ENCODE results near the gene WDR7.
A peak's percentile ranks its signal among the peaks of the same experiment; 100 is the strongest.

The WDR7 gene

DNA sequence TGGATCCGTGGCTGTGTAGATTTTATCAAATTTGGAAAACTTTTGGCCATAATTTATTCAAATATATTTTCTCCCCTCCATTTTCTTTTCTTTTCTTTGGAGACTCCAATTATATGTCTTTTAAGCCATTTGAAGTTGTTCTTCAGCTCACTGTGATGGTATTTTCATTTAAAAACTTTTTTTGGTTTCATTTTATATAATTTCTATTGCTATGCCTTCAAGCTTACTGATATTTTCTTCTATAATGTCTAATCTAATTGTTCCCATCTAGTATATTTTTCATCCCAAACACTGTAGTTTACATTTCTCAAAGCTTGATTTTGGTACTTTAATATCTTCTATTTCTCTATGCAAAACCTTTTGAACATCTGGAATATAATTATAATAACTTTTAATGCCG lies 72.5 kb downstream of the WDR7 start:
- no peak for DNase-seq

DNA sequence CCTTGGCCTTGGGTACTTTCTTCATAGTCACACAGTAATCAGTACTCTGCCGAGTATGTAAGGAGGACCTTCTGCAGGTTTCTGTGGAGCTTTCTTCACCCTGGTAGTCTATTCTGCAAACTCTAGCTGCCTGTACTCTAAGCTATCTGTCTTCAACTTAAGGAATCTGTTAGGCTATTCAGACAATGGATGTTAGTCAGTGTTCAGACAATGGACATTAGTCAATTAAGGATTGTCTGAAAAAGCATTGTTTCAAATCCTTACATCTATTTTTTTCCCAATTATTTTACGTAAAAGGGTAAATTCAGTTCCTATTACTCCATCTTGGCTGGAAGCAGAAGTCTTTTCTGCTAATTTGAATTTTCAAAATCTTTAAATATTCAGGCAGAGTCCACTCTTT lies 75.7 kb downstream of the WDR7 start:
- DNase-seq, result no peak

- peak; percentile 70 for DNase-seq
Observed at GRCh38 chr18:56727399-56727798, 76.2 kb downstream of the WDR7 start.

DNA sequence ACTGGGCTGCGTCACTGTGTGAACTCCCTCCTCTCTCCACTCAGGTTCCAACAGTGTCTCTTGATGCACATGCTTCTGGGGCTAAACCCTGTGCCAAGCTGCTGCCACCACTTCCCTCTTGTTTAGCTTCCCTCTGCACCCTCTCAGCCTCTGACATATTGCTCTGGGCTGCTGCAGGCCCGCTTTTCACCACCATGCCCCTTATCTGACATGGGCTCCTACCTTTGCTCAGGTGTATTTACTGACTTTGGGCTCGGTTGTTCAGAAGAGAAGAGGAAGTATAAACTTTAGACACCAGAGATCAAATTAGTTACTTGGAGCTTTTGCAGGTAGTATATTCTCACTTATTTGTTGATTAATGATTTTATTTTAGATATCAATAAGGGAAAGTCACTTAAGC lies 77.6 kb downstream of the WDR7 start:
- DNase-seq, result no peak

GRCh38 chr18:56738184-56738583 lies 87.0 kb downstream of the WDR7 start:
- DNase-seq, result no peak

DNA sequence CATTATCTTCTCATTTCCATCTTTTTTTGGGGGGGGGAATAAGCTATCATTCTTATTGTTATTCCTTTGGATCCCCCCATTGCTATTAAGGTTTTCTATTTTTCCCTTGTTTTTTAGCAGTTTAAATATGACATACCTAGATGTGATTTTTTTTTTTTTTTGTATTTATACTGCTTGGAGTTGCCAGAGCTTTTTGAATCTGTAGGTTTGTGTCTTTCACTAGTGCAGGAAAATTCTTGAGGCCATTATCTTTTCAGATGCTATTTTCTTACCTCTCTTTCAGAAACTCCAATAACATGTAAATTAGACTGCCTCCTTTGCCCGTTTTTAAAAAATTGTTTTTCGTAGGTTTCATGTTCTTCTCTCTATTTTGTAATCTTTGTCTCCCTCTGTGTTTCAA lies 88.6 kb downstream of the WDR7 start:
- no peak for DNase-seq

DNA sequence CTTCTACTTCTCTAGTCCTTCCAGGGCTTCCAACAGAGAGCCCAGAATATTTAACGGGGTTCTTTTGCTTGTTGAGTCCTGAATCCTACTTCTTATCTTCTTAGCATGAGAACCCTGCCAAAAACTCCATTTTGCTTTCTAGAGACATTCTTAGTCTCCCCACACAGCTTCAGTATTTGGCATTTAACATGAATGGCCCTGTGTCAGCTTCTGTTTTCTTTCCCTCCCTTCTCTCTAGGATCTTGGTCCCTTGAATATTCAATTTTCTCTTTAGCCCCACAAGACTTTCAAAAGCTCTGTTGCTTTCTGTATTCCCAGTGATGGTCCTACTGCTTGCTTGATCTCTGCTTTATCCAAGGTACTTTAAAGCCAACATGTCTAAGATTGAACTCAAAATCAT lies 89.5 kb downstream of the WDR7 start:
- no peak for DNase-seq

DNA sequence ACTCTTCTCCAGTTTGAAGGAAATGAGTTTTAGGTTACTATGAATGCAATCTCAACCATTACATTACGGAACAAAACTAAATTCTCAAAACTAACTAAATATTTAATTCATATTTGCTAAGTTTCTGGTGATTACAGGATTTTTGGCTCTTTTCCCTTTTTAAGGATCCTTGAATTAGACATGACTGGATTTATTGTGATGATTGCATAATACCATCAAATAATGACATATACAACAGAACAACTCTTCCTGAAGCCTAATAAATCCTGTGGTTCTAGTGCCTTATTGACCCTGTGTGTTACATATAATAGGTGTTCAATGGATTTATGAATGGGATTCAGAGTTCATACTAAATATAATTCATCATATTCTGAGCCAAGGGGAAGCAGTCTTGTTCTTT lies 90.5 kb downstream of the WDR7 start:
- DNase-seq, result no peak

DNA sequence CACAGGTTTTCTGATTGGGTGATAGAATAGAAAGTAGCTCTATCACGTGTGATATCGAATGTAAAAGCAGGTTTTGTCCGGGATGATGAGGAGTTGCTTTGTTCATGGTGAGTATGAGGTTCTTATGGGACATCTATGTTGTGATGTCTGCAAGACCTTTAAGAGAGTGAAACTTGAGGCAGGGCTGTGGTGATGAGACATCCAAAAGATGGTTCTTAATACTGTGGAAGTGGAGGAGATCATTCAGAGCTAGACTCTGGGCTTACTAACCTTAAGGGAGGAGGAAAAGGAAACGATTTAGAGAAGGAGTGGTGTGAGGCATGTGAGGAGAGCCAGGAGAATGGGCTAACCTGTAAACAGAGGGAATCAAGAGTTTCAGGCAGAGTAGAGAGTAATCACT lies 92.0 kb downstream of the WDR7 start:
- no peak for DNase-seq

- no peak for DNase-seq
Observed at GRCh38 chr18:56747032-56747658, 96.0 kb downstream of the WDR7 start.

DNA sequence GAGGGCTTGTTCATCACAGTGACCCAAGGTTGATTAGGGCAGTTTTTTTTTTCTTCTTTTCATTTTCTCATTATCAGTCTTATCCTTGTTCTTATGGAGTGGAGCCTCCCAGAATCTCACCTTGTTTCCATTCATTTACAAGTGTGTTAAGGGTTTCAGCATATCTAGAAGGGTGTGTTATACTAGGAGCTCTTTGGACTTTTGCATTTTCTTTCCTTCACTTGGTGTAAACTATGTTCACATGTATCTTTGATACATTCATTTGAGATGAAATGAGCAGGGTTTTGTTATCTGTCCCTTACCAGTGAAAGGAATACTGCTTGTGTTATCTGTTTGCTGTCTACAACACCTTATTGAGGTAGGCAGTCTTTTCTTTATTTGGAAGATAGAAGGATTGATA lies 96.7 kb downstream of the WDR7 start:
- no peak for DNase-seq

DNA sequence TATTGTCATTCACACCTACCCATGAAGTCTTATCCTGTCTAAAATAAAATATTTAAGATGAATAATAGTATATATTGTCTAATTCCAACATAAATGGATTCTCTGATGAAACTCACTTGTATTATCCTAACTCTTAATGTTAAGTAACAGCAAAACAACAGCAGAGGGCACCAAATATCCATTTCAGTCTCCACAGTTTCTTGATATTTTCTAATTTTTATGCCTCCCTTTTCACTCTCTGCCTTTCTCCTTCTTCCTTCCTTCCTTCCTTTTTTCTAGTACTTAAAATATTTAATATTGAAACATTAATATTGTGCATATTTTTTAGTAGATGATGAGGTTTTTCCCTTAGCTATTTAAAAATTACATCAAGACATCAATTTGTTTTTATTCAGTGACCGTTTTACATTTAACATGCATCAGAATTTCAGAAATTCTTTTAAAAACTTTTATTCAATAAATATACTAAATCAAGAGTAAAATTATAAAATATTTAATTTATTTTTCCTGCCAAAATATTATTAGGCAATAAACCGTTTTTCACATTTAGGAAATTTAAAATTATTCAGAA lies 97.6 kb downstream of the WDR7 start:
- DNase-seq, result no peak

DNA sequence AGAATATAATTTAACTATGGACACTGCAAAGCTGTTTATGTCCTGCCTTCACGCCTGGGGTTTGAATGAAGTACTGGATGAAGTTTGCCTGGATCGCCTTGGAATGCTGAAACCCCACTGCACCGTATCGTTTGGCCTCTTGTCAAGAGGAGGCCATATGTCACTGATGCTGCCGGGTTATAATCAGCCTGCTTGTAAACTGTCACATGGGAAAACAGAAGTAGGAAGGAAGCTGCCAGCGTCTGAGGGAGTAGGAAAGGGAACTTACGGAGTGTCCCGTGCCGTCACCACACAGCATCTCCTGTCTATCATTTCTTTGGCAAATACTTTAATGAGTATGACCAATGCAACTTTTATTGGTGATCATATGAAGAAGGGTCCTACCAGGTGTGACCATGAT lies 105.8 kb downstream of the WDR7 start:
- DNase-seq, result no peak

- DNase-seq, result no peak
Observed at GRCh38 chr18:56770097-56770496, 118.9 kb downstream of the WDR7 start.

- no peak for DNase-seq
Observed at GRCh38 chr18:56770873-56771272, 119.7 kb downstream of the WDR7 start.

DNA sequence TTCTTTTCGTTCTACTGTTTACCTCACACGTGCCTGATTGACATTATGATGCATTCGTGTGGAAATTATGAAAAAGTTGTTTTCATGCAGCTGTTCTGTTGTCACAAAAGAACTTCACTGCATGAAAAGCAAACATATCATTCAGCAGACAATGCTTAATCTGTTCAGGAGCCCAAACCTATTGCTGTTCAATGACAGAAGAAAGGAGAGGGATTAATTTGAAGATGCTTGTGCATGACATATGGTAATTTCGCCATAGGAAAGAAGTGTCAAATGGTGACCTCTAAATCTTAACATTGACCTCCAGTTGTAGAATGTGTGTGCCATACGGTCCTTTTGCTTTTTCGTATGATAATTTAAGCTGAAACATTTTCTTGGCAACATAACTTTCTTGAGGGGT lies 124.5 kb downstream of the WDR7 start:
- DNase-seq, result no peak

- DNase-seq, result no peak
Observed at GRCh38 chr18:56787390-56787789, 136.2 kb downstream of the WDR7 start.

DNA sequence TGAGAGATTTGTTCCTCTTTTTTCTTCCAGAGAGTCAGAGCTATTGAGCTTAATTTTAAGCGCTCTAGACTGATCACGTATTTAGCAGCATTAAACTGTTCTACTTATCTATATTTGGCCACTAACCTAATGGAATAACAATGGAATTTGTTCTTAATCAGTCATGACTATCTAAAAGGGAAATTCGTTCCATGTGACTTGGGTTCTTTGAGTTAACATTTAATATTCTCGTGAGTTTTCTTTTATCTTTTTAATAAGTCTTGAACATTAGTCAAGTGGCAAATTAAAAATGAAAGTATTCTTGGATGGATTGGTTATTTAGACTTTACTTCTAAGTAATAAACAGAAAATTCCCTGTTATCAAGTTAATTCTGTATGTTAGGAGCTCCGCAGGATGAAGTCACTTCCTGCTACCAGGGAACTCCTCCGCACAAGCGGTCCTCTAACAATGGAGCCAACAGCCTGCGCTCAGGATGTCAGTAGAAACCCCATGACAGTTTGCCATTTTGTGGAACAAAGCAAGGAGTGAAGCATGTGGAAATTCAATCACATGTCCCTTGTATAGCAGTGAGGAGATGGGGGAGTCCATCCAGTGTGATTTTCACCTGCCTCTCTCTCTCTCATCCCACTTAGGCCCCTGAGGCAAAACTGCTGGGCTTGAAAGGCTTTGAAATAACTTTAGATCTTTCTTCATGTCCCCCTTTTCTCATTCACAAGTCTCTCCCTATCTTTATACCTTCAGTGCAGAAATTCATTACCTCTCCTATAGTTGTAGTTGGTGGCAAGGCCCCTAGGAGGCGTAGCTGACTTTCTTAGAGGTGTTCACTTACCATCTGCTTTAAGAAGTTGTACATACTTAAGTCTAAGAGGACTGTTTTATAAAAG lies 138.1 kb downstream of the WDR7 start:
- peak; percentile 43 for DNase-seq

DNA sequence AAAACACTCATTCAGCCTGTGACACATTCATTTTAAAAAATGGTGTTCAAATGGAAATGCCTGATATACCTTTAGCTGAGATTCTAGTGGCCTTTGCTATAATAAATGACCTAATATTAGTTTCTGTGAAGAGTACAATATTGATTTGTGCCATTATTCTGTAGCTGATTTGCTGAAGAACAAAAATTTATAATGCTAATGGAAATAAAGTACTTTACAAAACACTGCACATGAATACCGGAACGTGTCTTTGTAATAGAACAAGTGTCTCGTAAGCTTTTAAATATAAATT lies 138.7 kb downstream of the WDR7 start:
- DNase-seq, result no peak

DNA sequence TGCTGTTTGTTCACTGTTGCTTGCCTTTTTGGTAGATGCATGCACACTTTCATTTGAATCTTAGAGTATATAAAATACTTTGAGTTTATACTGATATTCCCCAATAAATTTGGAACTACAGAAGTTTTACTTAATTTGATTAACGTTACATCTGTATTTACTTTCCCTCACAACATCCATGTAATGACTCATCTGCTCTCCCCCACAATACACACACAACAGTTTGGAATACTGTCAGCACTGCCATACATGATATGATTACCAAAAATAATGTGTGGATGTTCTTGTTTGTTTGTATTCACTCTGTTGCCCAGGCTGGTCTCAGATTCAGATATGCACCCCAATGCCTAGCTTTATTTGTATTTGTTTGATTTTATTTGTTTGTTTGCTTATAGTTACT lies 144.2 kb downstream of the WDR7 start:
- no peak for DNase-seq

DNA sequence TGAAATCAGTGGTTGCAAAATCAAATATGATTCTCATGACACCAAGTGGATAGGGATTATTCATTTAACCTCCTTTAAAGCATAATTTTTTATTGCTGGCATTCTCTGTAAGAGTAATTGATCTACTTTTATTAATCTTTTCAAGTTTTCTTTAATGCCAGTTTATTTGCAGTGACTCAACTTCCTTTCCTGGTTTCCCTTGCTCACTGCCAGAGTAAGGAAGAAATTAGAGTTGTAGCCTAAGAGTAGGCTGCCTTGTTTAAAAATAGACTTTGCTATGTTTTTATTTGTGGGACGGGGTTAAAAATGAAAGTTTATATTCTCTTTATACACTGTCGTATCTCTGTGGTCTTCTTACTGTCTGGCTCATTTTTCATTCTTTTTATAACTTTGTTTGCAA lies 148.6 kb downstream of the WDR7 start:
- DNase-seq, result no peak

DNA sequence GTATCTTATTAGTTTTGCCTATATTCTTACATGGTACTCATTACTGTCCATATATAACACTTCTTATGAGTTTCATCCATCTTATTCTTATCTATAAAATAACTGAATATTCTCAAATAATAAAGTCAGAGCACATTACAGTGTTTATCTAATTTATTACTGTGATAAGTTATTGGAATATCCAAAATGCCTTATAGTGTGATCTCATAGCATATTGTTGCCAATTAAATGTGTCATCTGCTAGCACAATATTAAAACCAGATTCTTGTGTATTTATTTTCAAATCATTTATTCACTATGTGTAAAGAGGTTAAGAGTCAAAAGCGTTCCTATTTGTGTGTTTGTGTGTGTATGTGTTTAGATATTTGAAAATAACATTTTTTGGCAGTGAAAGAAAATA lies 151.9 kb downstream of the WDR7 start:
- DNase-seq, result no peak

DNA sequence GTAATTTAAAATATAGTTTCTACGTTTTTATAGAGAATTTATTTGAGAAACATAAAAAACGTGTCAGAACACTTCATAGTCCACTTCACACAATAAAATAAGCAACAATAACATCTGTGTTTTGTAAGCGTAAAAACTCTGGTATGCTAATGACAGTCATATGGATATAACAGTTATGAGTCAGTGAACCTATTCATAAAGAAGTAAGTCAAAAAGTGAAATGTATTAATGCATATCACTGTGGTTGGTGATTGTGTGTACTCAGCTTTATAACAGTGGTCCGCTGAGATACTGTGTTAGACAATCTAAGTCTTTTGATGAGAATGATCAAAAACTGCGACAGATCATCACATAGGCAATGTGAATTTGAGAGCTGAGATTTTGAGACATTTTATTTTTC lies 153.2 kb downstream of the WDR7 start:
- no peak for DNase-seq

DNA sequence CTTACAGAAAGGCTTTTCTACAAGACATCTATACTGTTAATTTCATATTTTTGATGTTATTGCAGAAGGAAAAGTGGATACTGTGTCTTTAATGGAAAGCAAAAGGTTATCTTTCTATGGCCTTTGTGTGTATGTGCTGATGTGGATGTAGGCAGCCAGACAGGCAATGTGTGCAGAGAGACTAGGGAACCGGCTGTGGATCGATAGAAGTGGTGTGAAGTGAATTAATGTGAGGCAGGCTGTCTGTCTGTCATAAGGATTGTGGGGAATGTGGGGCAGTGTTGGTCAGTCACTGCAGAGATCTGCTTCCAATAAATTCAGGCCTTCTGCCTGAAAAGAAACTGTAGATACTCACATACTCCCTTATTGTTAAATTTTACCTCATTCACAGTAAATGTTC lies 156.7 kb downstream of the WDR7 start:
- no peak for DNase-seq

DNA sequence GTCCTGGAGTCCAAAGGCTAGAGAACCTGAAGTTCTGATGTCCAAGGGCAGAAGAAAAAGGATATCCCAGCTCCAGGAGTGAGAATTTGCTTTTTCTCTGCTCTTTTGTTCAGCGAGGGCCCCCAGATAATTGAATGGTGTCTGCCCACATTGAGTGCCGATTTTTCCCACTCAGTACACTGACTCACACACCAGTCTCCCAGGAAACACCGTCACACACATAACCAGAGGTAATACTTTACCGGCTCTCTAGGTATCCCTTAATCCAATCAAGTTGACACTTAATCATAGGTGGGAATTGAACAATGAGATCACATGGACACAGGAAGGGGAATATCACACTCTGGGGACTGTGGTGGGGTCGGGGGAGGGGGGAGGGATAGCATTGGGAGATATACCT lies 161.5 kb downstream of the WDR7 start:
- no peak for DNase-seq
